HG03064 (cell line): ENCODE measurements around the gene RXFP2.

Experiments
- ATAC-seq: cut with Tn5 transposase; IDR thresholded peaks from one replicate; pipeline ENCODE4 v1.9.1; 2021; ENCODE audit warnings: low read depth; ENCODE audit not compliant: unreplicated experiment

RXFP2 gene, protein sequence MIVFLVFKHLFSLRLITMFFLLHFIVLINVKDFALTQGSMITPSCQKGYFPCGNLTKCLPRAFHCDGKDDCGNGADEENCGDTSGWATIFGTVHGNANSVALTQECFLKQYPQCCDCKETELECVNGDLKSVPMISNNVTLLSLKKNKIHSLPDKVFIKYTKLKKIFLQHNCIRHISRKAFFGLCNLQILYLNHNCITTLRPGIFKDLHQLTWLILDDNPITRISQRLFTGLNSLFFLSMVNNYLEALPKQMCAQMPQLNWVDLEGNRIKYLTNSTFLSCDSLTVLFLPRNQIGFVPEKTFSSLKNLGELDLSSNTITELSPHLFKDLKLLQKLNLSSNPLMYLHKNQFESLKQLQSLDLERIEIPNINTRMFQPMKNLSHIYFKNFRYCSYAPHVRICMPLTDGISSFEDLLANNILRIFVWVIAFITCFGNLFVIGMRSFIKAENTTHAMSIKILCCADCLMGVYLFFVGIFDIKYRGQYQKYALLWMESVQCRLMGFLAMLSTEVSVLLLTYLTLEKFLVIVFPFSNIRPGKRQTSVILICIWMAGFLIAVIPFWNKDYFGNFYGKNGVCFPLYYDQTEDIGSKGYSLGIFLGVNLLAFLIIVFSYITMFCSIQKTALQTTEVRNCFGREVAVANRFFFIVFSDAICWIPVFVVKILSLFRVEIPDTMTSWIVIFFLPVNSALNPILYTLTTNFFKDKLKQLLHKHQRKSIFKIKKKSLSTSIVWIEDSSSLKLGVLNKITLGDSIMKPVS

DNA sequence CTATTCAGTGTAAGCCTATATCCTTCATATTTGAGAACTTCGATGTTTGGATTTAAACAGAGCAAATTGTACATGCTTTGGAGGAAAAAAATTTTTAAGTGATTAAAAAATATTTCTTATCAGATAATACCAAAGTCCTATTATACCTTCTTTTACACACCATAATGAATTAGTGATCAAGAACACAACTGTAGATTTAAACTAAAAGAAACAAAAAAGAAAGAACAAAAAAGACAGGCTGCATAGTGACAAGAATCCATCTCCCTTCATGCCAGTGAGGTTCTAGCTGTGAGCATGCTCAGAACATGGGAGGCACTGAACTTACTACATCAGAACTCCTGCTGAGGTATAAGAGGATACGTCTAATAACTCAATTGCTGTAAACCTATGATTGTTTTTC, at the start of gene RXFP2:
RXFP2 (plus strand) TSS at position 301 of the 400 bp plus-strand sequence; CDS start at position 388, 87 bp downstream.
- no peak for ATAC-seq

DNA sequence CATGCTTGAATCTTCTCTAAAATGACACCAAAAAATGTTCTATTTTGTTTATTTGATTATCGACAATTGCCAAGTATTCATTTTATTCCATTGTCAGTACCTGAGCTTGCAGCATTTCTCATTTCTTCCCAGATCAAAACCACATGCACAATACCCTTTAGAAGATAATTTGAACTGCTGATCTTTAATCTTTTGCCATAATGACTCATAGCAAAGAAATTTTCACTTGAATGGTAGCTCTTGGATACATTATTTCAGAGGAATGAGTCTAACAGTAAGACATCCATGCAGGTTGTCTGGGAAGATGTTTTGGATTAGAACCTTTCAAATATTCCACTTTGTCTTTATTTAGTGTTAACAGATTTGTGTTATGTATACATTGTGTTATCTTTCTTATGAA, 42.0 kb upstream of the RXFP2 start:
- no peak for ATAC-seq

DNA sequence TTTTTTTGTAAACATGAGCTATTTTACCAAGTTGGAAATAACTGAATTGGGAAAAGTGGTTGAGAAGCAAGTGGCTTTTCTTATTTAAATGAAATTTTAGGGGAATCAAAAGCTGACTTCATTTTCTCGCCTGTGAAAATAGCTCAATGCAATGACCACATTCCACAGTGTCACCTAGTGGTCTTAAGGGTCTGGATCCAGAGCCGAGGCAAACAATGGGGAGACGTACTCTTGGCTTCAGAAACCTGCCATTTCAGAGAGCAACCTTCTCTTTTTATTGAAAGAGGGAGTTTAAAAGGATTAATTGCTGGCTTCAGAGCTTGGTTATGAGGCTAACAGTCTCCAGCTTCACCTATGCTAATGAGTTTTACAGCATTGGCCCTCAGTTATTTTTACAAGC, 39.7 kb upstream of the RXFP2 start:
- ATAC-seq: no peak

DNA sequence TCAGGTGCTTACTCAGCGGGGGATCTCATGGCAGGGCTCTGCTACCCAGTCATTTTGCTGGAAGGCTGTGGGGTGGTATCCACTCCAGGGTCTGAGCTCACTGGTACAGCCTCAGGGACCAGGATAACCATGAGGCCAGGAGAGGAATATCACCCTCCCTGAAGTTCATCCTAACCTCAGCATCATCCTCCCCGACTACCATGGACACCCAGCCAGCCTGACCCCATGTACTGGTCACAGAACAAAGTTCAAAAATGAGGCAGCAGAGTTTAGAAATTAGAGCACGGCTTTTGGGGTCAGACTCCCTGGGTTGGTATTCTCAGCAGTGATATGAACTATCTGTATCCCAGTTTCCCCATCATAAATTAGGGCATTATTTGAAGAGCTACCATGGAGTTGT, 35.5 kb upstream of the RXFP2 start:
- no peak for ATAC-seq

DNA sequence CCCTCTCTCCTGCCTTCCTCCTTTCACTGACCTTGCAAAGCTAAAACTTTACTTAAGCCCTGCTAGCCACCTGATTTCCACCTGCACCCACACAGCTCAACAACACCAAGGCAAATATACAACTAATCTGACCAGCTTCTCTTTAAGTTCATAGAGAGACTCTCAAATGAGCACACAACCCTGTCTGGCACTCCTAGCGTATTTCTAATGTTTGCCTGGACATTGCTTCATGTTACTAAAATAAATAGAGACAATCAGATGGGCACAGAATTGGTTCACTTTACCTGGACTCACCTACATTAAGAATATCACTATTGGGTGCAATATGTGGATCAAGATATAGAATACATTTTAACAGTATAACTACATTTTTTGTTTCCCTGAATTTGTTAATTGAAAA, 33.2 kb upstream of the RXFP2 start:
- no peak for ATAC-seq

DNA sequence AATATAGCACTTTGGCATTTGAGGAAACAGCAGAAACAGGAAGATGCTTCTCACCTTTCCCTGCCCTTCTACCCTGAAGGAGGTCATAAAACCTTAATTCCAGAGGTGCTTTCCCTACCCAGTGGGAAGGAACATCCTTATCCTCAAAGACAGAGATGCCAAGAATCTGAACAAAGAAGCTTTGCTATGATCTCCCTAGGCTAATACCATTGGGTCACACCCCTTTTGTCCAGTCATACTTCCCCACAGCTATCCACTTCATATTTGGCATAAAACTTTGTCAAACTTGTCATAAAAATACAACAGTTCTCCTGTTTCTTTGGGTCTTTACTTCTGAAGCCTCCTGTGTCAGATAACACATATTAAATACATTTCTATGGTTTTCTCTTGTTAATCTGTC, 21.7 kb upstream of the RXFP2 start:
- ATAC-seq: no peak

DNA sequence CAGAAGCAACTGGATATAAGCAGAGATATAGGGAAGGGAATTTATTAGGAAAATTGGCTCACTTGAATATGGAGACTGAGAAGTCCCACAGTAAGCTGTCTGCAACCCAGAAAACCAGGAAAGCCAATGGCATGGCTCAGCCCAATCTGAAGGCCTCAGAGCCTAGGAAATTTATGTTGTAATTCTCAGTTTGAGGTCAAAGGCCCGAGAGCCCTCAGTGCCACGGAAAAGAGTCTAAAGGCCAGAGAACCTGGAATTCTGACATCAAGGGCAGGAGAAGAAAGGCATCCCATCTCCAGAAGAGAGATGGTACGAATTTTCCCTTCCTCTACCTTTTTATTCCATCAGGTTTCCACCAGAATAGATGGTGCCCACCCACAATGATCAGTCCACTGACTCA, 20.1 kb upstream of the RXFP2 start:
- no peak for ATAC-seq

DNA sequence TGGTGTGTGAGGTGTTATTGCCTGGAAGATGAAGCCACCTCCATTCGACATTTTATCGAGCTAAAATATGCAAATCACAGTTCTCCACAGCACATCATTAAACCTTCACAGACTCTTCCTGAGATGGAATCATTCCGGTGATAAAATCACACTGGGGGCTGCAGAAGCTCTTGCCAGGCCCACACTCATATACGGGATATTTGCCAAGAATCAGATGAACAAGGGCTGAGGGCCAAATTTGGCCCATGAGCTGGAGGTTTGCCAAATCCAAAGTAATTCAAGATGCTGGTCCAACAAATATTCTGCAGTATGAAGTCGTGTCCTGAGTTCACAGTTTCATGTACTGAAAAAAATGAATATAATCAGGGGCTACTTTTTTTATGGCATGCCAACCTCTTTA, 16.7 kb upstream of the RXFP2 start:
- no peak for ATAC-seq

DNA sequence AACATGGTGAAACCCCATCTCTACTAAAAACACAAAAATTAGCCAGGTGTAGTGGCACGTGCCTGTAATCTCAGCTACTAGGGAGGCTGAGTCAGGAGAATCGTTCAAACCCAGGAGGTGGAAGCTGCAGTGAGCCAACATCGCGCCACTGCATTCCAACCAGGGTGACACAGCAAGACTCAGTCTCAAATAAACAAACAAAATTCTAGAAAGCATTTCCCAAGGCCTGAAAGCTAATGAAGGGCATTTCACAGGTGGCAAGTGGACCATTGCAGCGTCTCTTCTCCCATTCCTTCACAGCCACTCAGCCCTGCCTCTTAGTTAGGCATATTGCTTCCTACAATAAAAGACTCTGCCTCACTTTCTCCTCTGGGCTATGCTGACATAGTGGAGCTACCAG, 13.5 kb upstream of the RXFP2 start:
- ATAC-seq: no peak

DNA sequence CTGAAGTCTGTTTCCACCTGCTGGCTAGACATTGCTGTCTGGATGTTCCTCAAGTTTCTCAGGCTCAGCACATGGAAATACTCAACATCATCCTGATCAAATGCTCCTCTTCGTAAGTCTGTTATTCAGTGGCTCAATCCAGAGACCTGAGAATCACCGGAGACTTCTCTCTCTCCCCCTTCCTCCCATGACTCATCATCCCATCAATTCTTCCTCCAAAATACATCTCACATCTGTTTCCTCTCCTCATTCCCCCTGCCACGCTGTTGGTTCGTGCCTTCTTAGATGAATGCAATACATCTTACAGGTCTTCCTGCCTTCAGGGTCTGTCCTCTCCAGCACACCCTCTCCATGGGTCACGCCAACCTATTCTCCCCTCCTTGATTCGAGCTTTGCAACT, 7.4 kb upstream of the RXFP2 start:
- ATAC-seq: no peak

DNA sequence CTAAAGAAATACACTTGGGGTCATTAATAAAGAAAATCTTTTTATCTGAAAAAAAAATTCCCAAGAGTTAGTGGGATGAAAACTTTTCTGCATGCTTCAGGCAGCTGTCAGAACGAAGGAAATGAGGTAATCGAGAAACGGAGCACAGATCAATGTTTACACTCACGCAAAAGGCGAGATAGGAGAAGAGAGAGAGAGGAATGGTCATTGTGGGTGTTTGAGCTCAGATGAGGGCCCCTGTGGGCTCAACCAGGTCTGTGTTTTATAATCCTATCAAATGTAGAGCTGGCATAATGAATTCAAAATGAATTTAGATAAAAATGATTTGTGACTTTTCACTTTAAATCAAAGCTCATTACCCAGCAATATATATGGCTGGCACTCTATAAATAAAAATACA, 6.3 kb upstream of the RXFP2 start:
- no peak for ATAC-seq

DNA sequence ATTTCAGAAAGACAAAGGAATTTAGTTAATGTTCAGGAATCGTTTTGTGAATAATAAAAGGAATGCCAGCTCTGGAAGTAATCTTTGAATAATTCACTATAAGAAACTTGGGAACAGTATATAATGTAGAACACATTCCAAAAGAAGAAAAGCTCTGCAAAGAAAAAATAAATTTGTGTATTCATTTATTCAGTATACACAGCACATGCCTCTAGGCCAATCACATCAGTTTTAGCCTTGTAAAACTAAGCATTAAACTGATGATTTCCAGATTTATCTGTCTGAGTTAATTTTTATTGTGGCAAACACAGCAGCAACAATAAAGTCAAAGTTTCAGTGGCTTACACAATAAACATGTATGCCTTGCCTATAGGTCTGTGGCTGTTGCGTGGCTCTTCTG, 5.7 kb upstream of the RXFP2 start:
- ATAC-seq: no peak

DNA sequence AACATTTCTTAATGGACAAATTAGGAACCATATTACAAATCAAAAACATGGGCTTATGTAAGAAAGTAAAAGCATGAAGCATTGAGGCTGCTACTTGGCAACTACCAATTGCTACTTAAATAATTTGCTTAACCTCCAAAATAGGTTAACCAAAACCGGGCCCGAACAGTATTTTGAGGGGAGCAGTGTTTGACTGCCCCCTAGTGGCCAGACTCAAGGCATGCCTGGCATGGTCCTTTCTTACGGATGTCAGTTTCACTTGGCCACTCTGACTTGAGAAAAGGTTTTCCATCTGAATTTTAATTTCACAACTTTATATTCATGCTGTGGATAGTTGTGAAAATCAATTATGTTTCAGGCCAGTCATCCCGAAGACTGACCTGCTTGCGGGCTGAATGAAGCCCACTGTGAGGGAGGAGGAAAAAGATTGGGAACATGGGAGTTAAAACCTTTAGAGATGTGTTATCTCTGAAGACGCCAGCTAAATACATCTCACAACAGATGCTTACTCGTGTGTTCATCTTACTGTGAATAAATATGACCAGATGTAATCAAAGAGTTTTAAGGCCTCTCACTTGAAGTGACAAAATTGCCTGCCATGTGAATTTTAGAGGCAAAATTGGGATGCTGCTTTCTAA, 2.9 kb downstream of the RXFP2 start:
- no peak for ATAC-seq

DNA sequence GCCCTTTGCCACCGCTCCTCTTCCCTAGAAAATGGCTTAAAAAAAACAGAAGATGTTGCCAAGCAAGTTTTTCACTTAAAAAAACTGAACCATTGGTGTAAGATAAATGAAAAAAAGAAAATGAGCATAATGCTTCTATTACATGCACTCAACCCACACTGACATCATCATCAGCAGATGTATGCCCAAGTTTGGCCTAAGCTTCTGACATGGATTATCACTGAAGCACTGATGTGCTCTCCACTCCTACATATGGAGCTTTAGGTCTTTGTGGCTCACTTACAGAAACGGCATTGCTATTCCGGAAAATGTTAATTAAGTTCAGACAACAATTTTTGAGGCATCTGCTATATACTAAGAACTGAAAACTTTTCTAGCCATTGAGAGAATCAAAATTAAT, 8.0 kb downstream of the RXFP2 start:
- ATAC-seq: no peak

DNA sequence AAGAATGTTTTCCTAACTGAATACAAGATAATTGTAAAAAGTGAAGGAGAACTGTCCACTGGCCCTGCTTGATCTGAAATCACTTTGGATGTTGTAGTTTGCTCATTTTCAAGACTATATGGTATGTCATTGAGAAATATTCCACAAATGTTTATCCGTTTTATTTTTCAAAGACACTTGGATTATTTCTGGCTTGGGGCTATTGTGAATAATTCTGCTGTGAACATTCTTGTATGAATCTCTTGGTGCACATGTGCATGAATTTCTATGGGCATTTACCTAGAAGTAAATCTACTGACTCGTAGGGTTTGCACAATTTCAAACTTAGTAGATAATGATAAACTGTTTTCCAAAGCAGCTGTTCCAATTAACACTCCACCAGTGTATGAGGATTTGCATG, 8.6 kb downstream of the RXFP2 start:
- ATAC-seq: no peak

DNA sequence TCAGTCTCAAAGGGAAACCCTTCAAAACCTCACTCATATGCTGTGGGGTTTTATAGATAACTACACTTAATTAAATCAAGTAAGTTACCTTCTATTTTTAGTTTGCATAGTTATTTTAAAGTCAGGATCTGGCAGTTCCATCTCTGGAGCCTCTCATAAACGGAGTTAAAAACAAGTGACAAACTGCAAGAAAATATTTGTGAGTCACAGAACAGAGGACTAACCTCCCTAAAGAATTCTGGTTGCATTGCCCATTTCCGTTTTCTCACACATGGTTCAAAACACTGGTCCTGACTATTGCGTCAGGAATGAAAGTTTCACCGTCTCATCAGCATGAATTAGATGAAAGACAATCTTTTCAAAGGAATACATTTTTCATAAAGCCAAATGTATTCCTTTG, 10.6 kb downstream of the RXFP2 start:
- no peak for ATAC-seq

DNA sequence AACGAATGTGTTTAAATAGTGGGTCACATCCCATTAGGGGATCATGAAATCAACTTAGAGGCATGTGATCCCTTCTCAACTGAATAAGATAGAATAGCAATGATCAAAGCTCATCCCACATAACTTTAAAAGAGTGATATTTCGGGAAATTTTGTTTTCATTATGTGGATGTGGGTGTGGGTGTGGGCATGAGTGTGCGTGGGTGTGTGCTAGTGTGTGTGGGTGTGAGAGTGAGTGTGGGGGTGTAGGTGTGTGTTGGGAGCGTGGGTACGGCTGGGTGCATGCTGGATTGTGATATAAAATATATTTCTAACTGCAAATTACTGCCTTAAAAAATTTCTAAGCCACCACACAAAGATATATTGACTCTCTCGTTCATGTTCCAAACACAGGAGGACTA, 15.9 kb downstream of the RXFP2 start:
- no peak for ATAC-seq

DNA sequence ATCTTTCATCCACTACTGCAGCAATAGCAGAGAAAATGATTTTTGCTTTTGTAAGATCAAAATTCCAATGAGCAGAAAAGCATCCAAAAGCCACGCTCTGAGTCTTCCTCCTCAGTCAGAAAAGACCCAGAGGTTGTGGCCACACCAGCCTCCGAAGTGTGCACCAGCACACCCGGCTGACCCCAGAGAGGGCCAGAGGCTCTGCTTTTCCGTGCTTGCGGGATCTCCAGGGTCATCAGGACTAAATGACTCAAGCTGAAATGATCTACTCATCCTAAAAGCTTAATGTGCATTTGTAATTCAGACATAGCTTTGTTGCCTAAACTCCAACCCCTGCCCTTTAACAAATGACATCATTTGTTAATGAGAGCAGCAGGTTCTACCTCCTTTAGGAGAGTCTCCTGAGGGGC, 16.5 kb downstream of the RXFP2 start:
- ATAC-seq: no peak

DNA sequence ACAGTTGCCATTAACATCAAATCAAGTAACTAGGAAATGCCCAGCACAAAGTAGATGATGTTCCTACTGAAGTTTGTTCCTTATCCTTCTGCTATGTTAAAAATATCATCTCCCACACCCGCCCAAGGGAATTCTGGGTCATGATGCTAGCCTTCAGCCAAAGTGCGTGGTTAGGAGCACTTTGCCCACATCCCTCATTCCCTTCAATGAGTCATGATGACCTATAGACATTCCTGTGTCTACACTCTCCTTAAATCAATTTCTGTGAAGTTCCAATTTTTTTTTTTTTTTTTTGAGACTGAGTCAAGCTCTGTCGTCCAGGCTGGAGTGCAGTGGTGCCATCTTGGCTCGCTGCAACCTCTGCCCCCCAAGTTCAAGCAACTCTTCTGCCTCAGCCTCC, 17.0 kb downstream of the RXFP2 start:
- no peak for ATAC-seq

DNA sequence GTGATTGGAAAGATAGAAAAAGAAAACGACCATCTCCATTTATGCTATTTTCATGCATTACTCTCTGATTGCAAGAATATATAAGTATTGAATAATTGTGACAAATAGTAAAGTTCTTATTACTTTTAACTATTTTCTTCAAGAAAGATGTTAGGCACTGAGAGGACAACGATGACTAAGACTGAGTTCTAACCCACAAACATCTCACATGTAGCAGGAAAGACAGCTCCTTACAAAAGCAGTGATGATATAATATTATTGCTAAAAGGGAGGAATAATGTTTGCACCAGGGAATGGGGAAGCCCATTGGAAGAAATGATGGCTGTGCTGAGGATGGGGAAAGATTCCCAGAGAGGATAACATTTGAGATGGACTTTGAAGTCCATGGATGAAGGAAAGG, 22.6 kb downstream of the RXFP2 start:
- ATAC-seq: no peak

DNA sequence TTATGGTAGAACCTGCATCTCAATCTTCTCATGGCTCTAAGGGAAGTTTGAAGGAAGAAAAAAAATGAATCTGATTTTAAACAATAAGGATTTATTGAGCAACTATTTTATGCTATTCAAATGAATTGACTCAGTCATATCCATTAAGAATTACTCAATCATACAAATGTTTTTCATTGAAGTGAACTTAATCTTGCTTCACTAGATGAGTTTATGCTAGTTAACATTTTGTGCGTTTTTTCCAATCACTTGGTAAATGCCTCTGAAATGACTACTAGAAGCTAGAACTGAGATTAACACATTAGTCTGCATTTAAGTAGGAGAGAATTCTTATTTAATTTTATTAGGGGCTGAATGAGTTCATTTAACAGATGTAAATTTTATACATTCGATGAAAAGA, 25.2 kb downstream of the RXFP2 start:
- no peak for ATAC-seq
